ENCODE results near the gene STH. TPM values are rescaled to one million over a fixed set of nuclear protein-coding genes. Genes with fewer than 3 reads are reported as not detected.
"Not testable (repeated sequence)": the region's sequence is repeated elsewhere in the genome, so short reads cannot be mapped to it uniquely, and the experiment has no call there.

STH gene
- total RNA-seq, 1 donor: not detected

GRCh38 chr17:46001390-46002310 is 2.6 kb downstream of the STH start:
- H3K27me3 ChIP-seq (ENCODE audit: insufficient read depth, low read length): no peaks in the 10 kb centered on the region
- no peaks in the 10 kb centered on the region for H3K4me1 ChIP-seq (ENCODE audit: insufficient read depth, low read length)
- no peaks in the 10 kb centered on the region for H3K9me3 ChIP-seq (ENCODE audit: low read depth, low read length)
- no peak overlapping the region for H3K4me3 ChIP-seq (ENCODE audit: low read length)

DNA sequence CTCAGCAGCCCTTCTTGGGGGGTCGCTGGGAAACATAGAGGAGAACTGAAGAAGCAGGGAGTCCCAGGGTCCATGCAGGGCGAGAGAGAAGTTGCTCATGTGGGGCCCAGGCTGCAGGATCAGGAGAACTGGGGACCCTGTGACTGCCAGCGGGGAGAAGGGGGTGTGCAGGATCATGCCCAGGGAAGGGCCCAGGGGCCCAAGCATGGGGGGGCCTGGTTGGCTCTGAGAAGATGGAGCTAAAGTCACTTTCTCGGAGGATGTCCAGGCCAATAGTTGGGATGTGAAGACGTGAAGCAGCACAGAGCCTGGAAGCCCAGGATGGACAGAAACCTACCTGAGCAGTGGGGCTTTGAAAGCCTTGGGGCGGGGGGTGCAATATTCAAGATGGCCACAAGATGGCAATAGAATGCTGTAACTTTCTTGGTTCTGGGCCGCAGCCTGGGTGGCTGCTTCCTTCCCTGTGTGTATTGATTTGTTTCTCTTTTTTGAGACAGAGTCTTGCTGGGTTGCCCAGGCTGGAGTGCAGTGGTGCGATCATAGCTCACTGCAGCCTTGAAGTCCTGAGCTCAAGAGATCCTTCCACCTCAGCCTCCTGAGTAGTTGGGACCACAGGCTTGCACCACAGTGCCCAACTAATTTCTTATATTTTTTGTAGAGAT is 3.4 kb downstream of the STH start:
- no peaks in the 10 kb centered on the region for H3K9me3 ChIP-seq (ENCODE audit: low read depth, low read length)
- no peaks in the 10 kb centered on the region for H3K4me1 ChIP-seq (ENCODE audit: insufficient read depth, low read length)
- H3K27me3 ChIP-seq (ENCODE audit: insufficient read depth, low read length): no peaks in the 10 kb centered on the region
- H3K4me3 ChIP-seq (ENCODE audit: low read length): no peak overlapping the region

DNA sequence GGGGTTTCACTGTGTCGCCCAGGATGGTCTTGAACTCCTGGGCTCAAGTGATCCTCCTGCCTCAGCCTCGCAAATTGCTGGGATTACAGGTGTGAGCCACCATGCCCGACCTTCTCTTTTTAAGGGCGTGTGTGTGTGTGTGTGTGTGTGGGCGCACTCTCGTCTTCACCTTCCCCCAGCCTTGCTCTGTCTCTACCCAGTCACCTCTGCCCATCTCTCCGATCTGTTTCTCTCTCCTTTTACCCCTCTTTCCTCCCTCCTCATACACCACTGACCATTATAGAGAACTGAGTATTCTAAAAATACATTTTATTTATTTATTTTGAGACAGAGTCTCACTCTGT is 3.9 kb downstream of the STH start:
- Histone ChIP-seq H3K27me3 (ENCODE audit: insufficient read depth, low read length) (no peaks in the 10 kb centered on the region), H3K4me1 (ENCODE audit: insufficient read depth, low read length) (no peaks in the 10 kb centered on the region), H3K4me3 (ENCODE audit: low read length) (no peak overlapping the region), H3K9me3 (ENCODE audit: low read depth, low read length) (no peaks in the 10 kb centered on the region)

DNA sequence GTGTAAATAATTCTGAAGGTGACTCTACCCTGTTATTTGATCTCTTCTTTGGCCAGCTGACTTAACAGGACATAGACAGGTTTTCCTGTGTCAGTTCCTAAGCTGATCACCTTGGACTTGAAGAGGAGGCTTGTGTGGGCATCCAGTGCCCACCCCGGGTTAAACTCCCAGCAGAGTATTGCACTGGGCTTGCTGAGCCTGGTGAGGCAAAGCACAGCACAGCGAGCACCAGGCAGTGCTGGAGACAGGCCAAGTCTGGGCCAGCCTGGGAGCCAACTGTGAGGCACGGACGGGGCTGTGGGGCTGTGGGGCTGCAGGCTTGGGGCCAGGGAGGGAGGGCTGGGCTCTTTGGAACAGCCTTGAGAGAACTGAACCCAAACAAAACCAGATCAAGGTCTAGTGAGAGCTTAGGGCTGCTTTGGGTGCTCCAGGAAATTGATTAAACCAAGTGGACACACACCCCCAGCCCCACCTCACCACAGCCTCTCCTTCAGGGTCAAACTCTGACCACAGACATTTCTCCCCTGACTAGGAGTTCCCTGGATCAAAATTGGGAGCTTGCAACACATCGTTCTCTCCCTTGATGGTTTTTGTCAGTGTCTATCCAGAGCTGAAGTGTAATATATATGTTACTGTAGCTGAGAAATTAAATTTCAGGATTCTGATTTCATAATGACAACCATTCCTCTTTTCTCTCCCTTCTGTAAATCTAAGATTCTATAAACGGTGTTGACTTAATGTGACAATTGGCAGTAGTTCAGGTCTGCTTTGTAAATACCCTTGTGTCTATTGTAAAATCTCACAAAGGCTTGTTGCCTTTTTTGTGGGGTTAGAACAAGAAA is 5.1 kb downstream of the STH start:
- no peaks in the 10 kb centered on the region for H3K9me3 ChIP-seq (ENCODE audit: low read depth, low read length)
- no peaks in the 10 kb centered on the region for H3K4me1 ChIP-seq (ENCODE audit: insufficient read depth, low read length)
- H3K4me3 ChIP-seq (ENCODE audit: low read length): no peak overlapping the region
- H3K27me3 ChIP-seq (ENCODE audit: insufficient read depth, low read length): no peaks in the 10 kb centered on the region

- not testable (repeated sequence) for H3K27me3 ChIP-seq (ENCODE audit: insufficient read depth, low read length); H3K4me3 ChIP-seq (ENCODE audit: low read length); H3K4me1 ChIP-seq (ENCODE audit: insufficient read depth, low read length); H3K9me3 ChIP-seq (ENCODE audit: low read depth, low read length)
These were observed 7.0 kb downstream of the STH start for GRCh38 chr17:46006082-46006481.

DNA sequence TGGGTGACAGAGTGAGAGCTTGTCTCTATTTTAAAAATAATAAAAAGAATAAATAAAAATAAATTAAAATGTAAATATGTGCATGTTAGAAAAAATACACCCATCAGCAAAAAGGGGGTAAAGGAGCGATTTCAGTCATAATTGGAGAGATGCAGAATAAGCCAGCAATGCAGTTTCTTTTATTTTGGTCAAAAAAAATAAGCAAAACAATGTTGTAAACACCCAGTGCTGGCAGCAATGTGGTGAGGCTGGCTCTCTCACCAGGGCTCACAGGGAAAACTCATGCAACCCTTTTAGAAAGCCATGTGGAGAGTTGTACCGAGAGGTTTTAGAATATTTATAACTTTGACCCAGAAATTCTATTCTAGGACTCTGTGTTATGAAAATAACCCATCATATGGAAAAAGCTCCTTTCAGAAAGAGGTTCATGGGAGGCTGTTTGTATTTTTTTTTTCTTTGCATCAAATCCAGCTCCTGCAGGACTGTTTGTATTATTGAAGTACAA is 8.5 kb downstream of the STH start:
- Histone ChIP-seq H3K9me3 (ENCODE audit: low read depth, low read length) (no peaks in the 10 kb centered on the region), H3K27me3 (ENCODE audit: insufficient read depth, low read length) (no peaks in the 10 kb centered on the region), H3K4me1 (ENCODE audit: insufficient read depth, low read length) (no peaks in the 10 kb centered on the region), H3K4me3 (ENCODE audit: low read length) (no peak overlapping the region)

DNA sequence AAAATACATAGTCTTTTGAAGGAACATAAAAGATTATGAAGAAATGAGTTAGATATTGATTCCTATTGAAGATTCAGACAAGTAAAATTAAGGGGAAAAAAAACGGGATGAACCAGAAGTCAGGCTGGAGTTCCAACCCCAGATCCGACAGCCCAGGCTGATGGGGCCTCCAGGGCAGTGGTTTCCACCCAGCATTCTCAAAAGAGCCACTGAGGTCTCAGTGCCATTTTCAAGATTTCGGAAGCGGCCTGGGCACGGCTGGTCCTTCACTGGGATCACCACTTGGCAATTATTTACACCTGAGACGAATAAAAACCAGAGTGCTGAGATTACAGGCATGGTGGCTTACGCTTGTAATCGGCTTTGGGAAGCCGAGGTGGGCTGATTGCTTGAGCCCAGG is 9.5 kb downstream of the STH start:
- Histone ChIP-seq H3K27me3 (ENCODE audit: insufficient read depth, low read length) (no peaks in the 10 kb centered on the region), H3K4me1 (ENCODE audit: insufficient read depth, low read length) (no peaks in the 10 kb centered on the region), H3K4me3 (ENCODE audit: low read length) (no peak overlapping the region), H3K9me3 (ENCODE audit: low read depth, low read length) (no peaks in the 10 kb centered on the region)

- Histone ChIP-seq H3K9me3 (ENCODE audit: low read depth, low read length) (no peaks in the 10 kb centered on the region), H3K27me3 (ENCODE audit: insufficient read depth, low read length) (no peaks in the 10 kb centered on the region), H3K4me3 (ENCODE audit: low read length) (no peak overlapping the region), H3K4me1 (ENCODE audit: insufficient read depth, low read length) (no peaks in the 10 kb centered on the region)
These were observed 10.9 kb downstream of the STH start for GRCh38 chr17:46009681-46010596.

DNA sequence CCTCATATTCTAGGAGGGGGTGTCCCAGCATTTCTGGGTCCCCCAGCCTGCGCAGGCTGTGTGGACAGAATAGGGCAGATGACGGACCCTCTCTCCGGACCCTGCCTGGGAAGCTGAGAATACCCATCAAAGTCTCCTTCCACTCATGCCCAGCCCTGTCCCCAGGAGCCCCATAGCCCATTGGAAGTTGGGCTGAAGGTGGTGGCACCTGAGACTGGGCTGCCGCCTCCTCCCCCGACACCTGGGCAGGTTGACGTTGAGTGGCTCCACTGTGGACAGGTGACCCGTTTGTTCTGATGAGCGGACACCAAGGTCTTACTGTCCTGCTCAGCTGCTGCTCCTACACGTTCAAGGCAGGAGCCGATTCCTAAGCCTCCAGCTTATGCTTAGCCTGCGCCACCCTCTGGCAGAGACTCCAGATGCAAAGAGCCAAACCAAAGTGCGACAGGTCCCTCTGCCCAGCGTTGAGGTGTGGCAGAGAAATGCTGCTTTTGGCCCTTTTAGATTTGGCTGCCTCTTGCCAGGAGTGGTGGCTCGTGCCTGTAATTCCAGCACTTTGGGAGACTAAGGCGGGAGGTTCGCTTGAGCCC is 11.6 kb downstream of the STH start:
- Histone ChIP-seq H3K27me3 (ENCODE audit: insufficient read depth, low read length) (no peaks in the 10 kb centered on the region), H3K9me3 (ENCODE audit: low read depth, low read length) (no peaks in the 10 kb centered on the region), H3K4me1 (ENCODE audit: insufficient read depth, low read length) (no peaks in the 10 kb centered on the region), H3K4me3 (ENCODE audit: low read length) (no peak overlapping the region)

DNA sequence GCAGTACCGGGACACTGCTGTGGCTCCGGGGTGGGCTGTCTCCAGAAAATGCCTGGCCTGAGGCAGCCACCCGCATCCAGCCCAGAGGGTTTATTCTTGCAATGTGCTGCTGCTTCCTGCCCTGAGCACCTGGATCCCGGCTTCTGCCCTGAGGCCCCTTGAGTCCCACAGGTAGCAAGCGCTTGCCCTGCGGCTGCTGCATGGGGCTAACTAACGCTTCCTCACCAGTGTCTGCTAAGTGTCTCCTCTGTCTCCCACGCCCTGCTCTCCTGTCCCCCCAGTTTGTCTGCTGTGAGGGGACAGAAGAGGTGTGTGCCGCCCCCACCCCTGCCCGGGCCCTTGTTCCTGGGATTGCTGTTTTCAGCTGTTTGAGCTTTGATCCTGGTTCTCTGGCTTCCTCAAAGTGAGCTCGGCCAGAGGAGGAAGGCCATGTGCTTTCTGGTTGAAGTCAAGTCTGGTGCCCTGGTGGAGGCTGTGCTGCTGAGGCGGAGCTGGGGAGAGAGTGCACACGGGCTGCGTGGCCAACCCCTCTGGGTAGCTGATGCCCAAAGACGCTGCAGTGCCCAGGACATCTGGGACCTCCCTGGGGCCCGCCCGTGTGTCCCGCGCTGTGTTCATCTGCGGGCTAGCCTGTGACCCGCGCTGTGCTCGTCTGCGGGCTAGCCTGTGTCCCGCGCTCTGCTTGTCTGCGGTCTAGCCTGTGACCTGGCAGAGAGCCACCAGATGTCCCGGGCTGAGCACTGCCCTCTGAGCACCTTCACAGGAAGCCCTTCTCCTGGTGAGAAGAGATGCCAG is 12.9 kb downstream of the STH start:
- no peak overlapping the region for H3K4me3 ChIP-seq (ENCODE audit: low read length)
- H3K27me3 ChIP-seq (ENCODE audit: insufficient read depth, low read length): no peaks in the 10 kb centered on the region
- no peaks in the 10 kb centered on the region for H3K4me1 ChIP-seq (ENCODE audit: insufficient read depth, low read length)
- no peaks in the 10 kb centered on the region for H3K9me3 ChIP-seq (ENCODE audit: low read depth, low read length)

- no peaks in the 10 kb centered on the region for H3K4me1 ChIP-seq (ENCODE audit: insufficient read depth, low read length)
- H3K9me3 ChIP-seq (ENCODE audit: low read depth, low read length): no peaks in the 10 kb centered on the region
- H3K27me3 ChIP-seq (ENCODE audit: insufficient read depth, low read length): no peaks in the 10 kb centered on the region
- H3K4me3 ChIP-seq (ENCODE audit: low read length): no peak overlapping the region
These were observed 13.5 kb downstream of the STH start for GRCh38 chr17:46012506-46013079.

- no peaks in the 10 kb centered on the region for H3K27me3 ChIP-seq (ENCODE audit: insufficient read depth, low read length)
- H3K4me3 ChIP-seq (ENCODE audit: low read length): no peak overlapping the region
- H3K9me3 ChIP-seq (ENCODE audit: low read depth, low read length): no peaks in the 10 kb centered on the region
- H3K4me1 ChIP-seq (ENCODE audit: insufficient read depth, low read length): no peaks in the 10 kb centered on the region
These were observed 14.1 kb downstream of the STH start for GRCh38 chr17:46013127-46013501.

DNA sequence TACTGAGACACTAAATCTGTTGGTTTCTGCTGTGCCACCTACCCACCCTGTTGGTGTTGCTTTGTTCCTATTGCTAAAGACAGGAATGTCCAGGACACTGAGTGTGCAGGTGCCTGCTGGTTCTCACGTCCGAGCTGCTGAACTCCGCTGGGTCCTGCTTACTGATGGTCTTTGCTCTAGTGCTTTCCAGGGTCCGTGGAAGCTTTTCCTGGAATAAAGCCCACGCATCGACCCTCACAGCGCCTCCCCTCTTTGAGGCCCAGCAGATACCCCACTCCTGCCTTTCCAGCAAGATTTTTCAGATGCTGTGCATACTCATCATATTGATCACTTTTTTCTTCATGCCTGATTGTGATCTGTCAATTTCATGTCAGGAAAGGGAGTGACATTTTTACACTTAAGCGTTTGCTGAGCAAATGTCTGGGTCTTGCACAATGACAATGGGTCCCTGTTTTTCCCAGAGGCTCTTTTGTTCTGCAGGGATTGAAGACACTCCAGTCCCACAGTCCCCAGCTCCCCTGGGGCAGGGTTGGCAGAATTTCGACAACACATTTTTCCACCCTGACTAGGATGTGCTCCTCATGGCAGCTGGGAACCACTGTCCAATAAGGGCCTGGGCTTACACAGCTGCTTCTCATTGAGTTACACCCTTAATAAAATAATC is 14.6 kb downstream of the STH start:
- no peak overlapping the region for H3K4me3 ChIP-seq (ENCODE audit: low read length)
- H3K27me3 ChIP-seq (ENCODE audit: insufficient read depth, low read length): no peaks in the 10 kb centered on the region
- H3K4me1 ChIP-seq (ENCODE audit: insufficient read depth, low read length): no peaks in the 10 kb centered on the region
- no peaks in the 10 kb centered on the region for H3K9me3 ChIP-seq (ENCODE audit: low read depth, low read length)

All from mononuclear cell (primary cell).